HG03469 (cell line): ENCODE results near the gene HOXB8.

Experiments used
- ATAC-seq: cut with Tn5 transposase; IDR thresholded peaks from one replicate; pipeline ENCODE4 v1.9.1; 2021; ENCODE audit warnings: mild to moderate bottlenecking, moderate library complexity, moderate number of reproducible peaks; ENCODE audit not compliant: unreplicated experiment

The HOXB8 gene

GRCh38 chr17:48569674-48570324 is 45.3 kb downstream of the HOXB8 start:
- ATAC-seq: no peak

- ATAC-seq: no peak
Observed at GRCh38 chr17:48569240-48569582, 45.9 kb downstream of the HOXB8 start.

- no peak for ATAC-seq
Observed at GRCh38 chr17:48568499-48569239, 46.4 kb downstream of the HOXB8 start.

DNA sequence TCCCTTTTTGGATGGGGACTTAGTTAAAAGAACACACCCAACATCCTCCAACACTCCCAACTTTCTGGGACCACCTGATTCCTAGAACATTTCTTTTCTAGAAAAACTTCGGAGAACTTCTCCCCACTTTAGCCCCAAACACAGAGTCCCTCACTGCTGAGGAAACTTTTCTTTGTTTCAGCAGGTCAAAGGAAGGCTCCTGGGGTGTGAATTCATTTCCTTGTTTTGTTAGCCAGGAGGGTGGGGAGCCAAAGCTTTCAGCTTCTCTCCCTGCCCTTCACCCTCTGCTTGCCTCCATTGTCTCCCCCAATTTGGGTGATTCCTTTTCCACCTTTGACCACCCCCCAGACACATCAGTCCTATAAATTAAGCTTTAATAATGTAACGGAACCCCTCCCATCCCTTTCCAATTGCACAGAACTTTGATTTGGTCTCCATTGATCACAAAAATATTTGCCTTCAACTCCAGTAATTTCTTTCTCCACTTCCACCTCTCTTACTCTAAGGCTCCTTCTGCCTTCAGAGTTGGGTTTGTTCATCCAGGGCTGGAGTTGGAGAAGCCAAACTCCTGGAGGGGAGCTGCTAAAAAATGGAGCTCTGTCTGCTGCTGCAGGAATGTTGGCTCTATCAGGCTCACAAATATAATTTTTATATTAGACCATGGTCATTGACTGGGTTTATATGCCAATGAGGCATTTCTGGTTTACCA is 47.3 kb downstream of the HOXB8 start:
- ATAC-seq: no peak

- no peak for ATAC-seq
Observed at GRCh38 chr17:48567209-48567608, 47.9 kb downstream of the HOXB8 start.

DNA sequence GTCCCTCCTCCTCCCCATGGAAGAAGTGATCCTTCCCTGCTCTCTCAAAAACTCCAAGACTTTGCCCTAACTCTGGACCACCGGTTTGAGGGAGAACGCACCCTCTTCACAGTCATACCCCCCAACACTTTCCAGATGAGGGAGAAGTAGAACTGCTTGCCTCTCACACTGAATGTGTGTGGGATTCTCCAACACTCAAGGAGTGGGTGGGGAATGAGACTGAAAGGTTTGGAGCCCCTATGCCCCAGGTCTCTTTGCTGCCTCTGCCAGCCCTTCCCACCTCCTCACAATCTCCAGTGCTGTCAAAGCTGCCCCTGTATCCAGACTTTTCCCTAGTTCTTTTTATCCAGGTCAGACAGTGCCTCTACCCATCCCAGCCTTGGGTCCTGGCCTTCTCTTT is 48.4 kb downstream of the HOXB8 start:
- no peak for ATAC-seq

DNA sequence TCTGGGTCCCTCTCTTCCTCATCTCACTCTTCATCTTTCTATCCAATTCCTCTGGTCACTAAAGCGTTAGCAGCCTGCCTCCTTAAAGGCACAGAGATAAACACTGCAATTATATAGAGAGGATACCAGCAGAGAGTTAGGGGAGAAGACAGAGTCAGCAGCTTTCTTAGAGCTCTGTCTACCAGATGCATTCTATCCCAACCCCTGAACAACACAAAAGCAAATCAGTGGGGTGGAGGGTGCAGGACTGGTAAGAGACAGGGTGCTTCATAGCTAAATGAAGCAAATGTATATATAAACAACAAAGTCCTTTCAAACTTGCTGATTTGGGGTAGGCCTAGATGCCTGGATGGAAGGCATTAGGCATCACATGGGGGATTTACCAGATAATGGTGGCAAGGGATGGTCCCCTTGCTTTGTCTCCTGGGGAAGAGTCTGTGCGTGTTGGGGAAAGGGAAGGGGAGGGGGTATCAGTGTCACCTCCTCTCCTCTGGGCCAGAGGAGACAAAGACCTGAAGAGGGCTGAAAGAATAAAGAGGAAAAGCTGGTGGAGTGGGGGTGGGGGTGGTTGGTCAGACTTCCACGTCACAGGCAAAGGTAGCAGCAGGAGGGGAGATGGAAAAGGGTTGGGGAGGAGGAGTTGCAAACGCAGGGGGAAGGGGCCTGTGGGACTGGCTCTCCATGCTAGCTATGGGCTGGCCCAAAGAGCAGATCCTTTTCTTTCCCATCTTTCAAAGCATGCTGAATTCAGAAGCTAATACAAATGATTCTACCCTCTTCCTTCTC is 49.0 kb downstream of the HOXB8 start:
- no peak for ATAC-seq

DNA sequence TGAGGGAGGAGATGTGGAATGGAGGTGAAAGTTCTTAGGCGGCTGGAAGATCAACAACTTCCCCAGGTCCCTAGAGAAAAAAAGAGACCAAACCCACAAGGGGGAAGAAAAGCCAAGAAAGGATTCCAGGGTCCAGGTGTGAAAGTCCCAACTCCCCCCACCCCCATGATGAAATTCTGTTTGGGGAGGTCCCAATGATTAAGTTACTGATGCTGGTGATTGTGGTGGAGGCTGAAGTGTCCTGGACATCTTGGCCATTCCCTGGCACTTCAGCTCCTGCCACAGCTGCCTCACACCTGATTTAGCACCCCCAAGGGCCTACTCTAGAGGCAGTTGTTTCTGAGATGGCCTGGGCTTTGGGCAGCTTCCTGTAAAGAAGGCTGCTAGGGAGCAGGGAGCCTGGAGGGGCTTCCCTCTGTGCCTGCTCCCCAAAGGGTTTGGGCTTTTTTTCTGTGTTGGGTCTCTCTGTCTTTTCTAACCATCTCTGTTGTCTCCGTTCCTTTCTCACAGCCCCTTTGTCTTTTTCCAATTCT is 50.0 kb downstream of the HOXB8 start:
- ATAC-seq: no peak

DNA sequence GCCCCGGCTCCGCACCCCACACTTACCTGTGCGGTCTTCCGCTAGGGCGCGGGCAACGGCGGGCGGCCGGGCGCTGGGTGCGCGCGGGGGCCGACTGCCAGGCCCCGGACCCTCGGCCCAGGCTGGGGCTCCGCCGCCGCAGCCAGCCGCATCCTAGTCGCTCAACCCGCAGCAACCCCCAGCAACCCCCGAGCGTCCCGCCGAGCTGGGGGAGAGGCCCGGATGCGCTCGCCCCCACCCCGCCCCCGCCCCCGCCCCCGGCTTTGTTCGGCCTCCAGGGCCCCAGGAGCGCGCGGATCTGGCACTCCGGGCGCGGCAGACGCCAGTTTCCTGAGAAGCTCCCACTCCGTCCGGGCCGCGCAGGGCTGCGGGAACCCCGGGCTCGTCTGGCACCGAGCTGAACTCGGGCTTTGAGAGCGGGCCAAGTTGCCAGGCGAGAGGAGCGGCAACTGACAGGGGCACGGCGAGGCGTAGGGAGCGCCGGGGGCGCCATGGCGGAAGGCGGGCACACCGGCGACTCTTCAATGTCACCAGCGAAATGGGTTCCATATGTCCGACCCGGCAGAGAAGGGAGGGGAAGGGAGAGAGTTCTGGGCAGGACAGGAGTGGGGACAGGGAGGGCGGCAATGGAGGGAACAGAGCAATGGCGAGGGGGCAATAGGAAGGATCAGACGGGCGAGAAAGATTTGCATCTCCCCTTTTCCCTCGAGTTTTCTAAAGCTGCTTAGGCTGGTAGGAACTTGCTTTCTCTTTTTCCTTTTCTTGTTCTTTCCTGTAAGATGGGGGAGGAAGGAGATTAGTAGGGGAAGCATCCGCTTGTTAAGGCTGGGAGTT is 50.7 kb downstream of the HOXB8 start:
- no peak for ATAC-seq

- ATAC-seq: no peak
Observed at GRCh38 chr17:48563867-48564187, 51.3 kb downstream of the HOXB8 start.

DNA sequence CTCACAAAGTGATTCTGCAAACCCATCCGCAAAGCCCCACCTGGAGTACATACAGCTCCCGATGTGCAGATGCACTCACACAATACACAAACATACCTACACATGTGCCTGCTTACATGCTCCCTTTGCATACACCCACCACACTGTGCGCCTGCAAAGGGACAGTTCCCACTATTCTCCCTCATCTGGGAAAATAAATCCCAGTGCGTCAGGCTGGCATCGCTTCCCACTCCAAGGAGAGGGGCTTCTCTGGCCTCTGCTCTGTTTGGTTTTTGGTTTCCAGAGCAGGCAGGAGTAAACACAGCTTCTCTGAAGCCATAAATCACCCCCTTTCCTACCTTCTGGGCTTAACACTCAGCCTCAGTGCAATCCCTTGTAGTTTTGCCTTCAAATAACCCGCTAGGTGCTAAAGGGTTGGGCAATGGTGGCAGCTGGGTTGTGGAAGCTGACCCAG is 51.7 kb downstream of the HOXB8 start:
- no peak for ATAC-seq

GRCh38 chr17:48562934-48563333 is 52.2 kb downstream of the HOXB8 start:
- no peak for ATAC-seq
